ENCODE measurements around the gene ZP1. TPM values are rescaled to one million over a fixed set of nuclear protein-coding genes. Genes with fewer than 3 reads are reported as not detected.

ZP1 gene
- total RNA-seq, 4 donors from 2014 or later: 0.34 to 10.0 (median 1.5) TPM; not detected in 1

DNA sequence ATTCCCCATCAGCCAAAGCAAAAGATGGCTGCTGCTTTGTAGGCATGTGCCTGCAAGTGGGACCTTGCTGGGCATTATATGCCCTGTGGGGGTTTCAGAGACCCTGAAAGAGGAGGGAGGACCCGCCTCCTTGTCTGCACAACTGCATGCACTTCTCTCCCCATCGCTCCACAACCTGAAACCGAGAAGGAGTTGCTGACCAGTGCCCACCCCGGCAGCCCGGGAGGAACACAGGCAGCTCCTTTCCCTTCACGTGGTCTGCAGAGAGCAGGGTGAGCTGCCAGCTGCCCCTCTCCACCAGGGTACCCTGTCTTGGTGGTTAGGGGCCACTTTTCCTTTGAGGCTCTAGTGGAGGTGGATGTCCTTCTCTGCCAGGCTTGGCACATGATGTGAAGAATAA, 55.6 kb downstream of the ZP1 start:
- TF ChIP-seq, protein P1, sequence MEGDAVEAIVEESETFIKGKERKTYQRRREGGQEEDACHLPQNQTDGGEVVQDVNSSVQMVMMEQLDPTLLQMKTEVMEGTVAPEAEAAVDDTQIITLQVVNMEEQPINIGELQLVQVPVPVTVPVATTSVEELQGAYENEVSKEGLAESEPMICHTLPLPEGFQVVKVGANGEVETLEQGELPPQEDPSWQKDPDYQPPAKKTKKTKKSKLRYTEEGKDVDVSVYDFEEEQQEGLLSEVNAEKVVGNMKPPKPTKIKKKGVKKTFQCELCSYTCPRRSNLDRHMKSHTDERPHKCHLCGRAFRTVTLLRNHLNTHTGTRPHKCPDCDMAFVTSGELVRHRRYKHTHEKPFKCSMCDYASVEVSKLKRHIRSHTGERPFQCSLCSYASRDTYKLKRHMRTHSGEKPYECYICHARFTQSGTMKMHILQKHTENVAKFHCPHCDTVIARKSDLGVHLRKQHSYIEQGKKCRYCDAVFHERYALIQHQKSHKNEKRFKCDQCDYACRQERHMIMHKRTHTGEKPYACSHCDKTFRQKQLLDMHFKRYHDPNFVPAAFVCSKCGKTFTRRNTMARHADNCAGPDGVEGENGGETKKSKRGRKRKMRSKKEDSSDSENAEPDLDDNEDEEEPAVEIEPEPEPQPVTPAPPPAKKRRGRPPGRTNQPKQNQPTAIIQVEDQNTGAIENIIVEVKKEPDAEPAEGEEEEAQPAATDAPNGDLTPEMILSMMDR (IDR thresholded peaks at IDR 0.05; ENCODE audit: low read depth): no peak

DNA sequence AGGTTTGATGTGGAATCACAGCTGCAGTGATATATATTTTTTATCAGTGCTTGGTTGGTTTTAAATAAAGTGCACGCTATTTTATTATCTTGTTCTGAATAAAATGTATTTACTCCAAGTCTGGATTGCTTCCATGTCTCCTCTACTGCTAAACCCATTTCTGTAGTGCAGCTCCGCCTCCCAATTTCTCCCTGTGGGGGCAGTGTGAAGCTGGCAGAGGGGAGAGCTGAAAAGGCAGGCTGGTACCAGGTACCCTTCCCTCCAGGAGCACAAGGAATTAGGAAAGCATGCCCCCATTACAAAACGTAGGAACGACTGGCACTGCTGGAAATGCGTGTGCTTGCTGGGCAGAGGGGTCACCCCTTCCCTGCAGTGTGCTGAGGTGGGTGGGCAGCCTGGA, 56.0 kb downstream of the ZP1 start:
- TF ChIP-seq, protein P1 (IDR thresholded peaks at IDR 0.05; ENCODE audit: low read depth): no peak

DNA sequence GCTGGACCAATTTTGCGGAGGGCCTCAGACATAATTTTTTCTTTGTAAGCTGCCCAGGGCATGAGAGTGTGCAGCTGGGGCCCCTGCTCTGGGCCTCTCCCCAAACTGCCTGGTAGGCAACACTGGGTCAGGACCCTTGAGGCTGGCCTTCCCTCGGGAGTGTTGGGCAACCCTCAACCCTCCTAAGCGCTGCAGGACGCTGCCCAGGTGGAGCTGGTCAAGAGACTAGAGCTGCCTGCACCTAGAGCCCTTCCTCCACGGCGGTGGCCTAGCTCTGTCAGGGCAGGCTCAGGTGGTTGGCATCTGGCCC, 56.4 kb downstream of the ZP1 start:
- TF ChIP-seq, protein P1 (IDR thresholded peaks at IDR 0.05; ENCODE audit: low read depth): no peak

DNA sequence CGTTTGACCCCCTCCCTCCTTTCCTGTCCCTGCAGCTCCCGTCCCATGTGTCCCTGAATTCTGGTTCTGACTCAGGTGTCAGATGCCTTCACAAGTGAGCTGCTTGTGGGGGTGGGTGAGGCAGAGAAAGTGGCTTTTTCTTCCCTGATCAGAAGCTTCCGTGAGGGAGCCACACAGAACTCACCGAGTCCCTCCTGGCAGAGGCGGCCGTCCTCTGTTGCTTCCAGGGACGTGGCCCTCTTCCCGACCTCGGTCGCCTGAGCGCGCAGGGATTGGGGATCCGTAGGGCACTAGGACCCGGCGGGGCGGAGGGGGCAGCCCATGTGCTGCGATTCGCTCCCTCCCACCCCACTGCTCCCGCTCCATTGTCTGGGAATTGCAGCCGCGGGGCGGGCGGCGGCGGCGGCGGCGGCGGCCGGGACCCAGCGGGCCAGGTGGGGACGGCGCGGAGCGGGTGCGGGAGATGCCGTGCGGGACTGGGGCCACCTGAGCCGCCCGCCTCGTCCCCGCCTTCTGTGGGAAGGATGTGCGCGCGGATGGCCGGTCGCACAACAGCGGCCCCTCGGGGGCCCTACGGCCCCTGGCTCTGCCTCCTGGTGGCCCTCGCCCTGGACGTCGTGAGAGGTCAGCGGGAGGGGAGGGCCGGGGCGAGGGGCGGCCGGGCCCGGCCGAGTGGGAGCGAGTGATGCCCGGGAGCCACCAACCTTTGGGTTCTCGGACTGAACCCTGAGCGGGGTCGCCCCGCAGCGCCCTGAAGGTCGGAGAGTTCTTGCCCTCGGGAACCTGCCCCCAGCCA, 57.0 kb downstream of the ZP1 start, which contains the start of gene TMEM132A:
TMEM132A (plus strand) TSS at position 351 of the 796 bp plus-strand sequence; CDS start at position 525, 174 bp downstream.
- TF ChIP-seq, protein P1 (IDR thresholded peaks at IDR 0.05; ENCODE audit: low read depth): no peak

Other genes starting within 250 kb of the ZP1 start
- not detected for gene MS4A8, start 167.9 kb upstream of the ZP1 start, total RNA-seq
- gene MS4A18, start 142.8 kb upstream of the ZP1 start, total RNA-seq: not detected
- gene MS4A15, start 110.7 kb upstream of the ZP1 start, total RNA-seq: not detected
- not detected for gene MS4A10, start 82.2 kb upstream of the ZP1 start, total RNA-seq
- gene CCDC86, start 25.4 kb upstream of the ZP1 start, total RNA-seq: 10 to 100 TPM; 11.5 to 30.5 (median 17.3) TPM
- gene PTGDR2, start 11.6 kb upstream of the ZP1 start, total RNA-seq: 1 to 10 TPM in 1 of 4 donors, under 1 TPM in 2, not detected in 1; 0.49 to 1.7 (median 0.66) TPM
- 10 to 100 TPM; 24.3 to 43.2 (median 36.5) TPM for gene PRPF19, start 39.0 kb downstream of the ZP1 start, total RNA-seq
- 100 to 1,000 TPM in 2 of 4 donors, 10 to 100 TPM in 2; 90.1 to 148 (median 111) TPM for gene TMEM109, start 46.6 kb downstream of the ZP1 start, total RNA-seq
- 1 to 10 TPM in 3 of 4 donors, under 1 TPM in 1; 0.51 to 3.0 (median 1.3) TPM for gene TMEM132A, start 56.9 kb downstream of the ZP1 start, total RNA-seq
- 10 to 100 TPM; 13.5 to 57.6 (median 24.2) TPM for gene SLC15A3, start 84.6 kb downstream of the ZP1 start, total RNA-seq
- 1 to 10 TPM in 2 of 4 donors, under 1 TPM in 2; 0.33 to 4.0 (median 1.1) TPM for gene CD6, start 104.1 kb downstream of the ZP1 start, total RNA-seq
- gene CD5, start 234.9 kb downstream of the ZP1 start, total RNA-seq: 1 to 10 TPM in 3 of 4 donors, not detected in 1; 1.2 to 2.0 (median 1.3) TPM